Measurements from ENCODE around the gene BPI.

GRCh38 chr20:38301309-38301708 is 2.6 kb upstream of the BPI start:
- TF ChIP-seq POLR2A (IDR thresholded peaks at IDR 0.05): no peak
- TF ChIP-seq CTCF (IDR thresholded peaks at IDR 0.05): no peak
